ENCODE measurements around the gene LRRC56. TPM values are rescaled to one million over a fixed set of nuclear protein-coding genes. Genes with fewer than 3 reads are reported as not detected.
A peak's percentile ranks its signal among the peaks of the same experiment; 100 is the strongest.

The LRRC56 gene
- total and polyA plus RNA-seq, 2 of the 13 experiments (the other 11 are each of a cell fraction or from before 2014, with no cell fraction given) = 0.11 to 0.29 TPM

GRCh38 chr11:559712-560304 is 22.5 kb downstream of the LRRC56 start (continued):
- TF ChIP-seq PHF21A (CRISPR knock-in tag; IDR thresholded peaks at IDR 0.05) = peak; percentile 74
- TF ChIP-seq RFXAP (CRISPR knock-in tag; IDR thresholded peaks at IDR 0.05; ENCODE audit: borderline replicate concordance) = no peak
- TF ChIP-seq PAX8 (CRISPR knock-in tag; IDR thresholded peaks at IDR 0.05; ENCODE audit: borderline replicate concordance) = no peak
- no peak for TF ChIP-seq HINFP (CRISPR knock-in tag; IDR thresholded peaks at IDR 0.05; ENCODE audit: low read depth)
- no peak for TF ChIP-seq KLF12 (CRISPR knock-in tag; IDR thresholded peaks at IDR 0.05; ENCODE audit: borderline replicate concordance)
- no peak for TF ChIP-seq ZBTB40 (IDR thresholded peaks at IDR 0.05)
- no peak for TF ChIP-seq ZBTB40 (CRISPR knock-in tag; IDR thresholded peaks at IDR 0.05)
- no peak for TF ChIP-seq NFAT5 (CRISPR knock-in tag; IDR thresholded peaks at IDR 0.05)
- no peak for TF ChIP-seq ZBTB7A (CRISPR knock-in tag; IDR thresholded peaks at IDR 0.05)
- TF ChIP-seq ZKSCAN1 (IDR thresholded peaks at IDR 0.05; ENCODE audit: low read length) = no peak
- TF ChIP-seq ZNF282 (IDR thresholded peaks at IDR 0.05; ENCODE audit: partially characterized antibody) = no peak
- TF ChIP-seq EHMT2 (IDR thresholded peaks at IDR 0.05; ENCODE audit: borderline replicate concordance, low read depth, low read length) = no peak
